ENCODE data around the gene ZRANB1. TPM values are rescaled to one million over a fixed set of nuclear protein-coding genes. Genes with fewer than 3 reads are reported as not detected.

Gene ZRANB1
- polyA plus RNA-seq, 1 of the 3 experiments (the other 2 are of a cell fraction), result 6.2 TPM

GRCh38 chr10:124998624-124999291 is 56.8 kb downstream of the ZRANB1 start:
- no peaks in the 10 kb centered on the region for H3K9me3 ChIP-seq
- no peak for DNase-seq
- peaks cover 0 to 55% of the 10 kb centered on the region in 2 experiments; a peak in 1 of 4 replicates for H3K4me1 ChIP-seq (ENCODE audit: control insufficient read depth in 1 of 2, insufficient read depth in 2 of 2, low read depth in 1 of 2, low read length in 1 of 2)
- no peaks in the 10 kb centered on the region for H3K9me2 ChIP-seq
- no peaks in the 10 kb centered on the region for H3K27me3 ChIP-seq (ENCODE audit: insufficient read depth)
- H3K4me3 ChIP-seq (ENCODE audit: low read depth in 2 of 2, low read length in 1 of 2), result no peak overlapping the region
- WGBS (ENCODE audit: low lambda C conversion rate), result 97% methylated on average over 10 of the region's 16 CpGs
- H3K9ac ChIP-seq, result no peak overlapping the region
- H2AFZ ChIP-seq (ENCODE audit: low read depth), result no peak overlapping the region
- H3K27ac ChIP-seq (ENCODE audit: low read depth in 2 of 2, low read length in 1 of 2), result peak overlapping the region in 1 of 2 experiments; percentile 50; a peak in 1 of 4 replicates
- CTCF ChIA-PET, result interaction anchor here (0.6 to 4.8 kb wide), 6 partner anchors 23 to 63 kb away, joined by 3 to 30 read pairs (median 3); no protein-coding TSS in a partner anchor
- peaks cover 10% of the 10 kb centered on the region; the same call in 1 of the 2 replicates for H4K20me1 ChIP-seq (ENCODE audit: insufficient read depth)
- peaks cover 12 to 84% of the 10 kb centered on the region in 2 experiments for H3K36me3 ChIP-seq (replicated peaks in 1 of 2; ENCODE audit: control insufficient read depth in 1 of 2, insufficient read depth in 2 of 2, low read length in 1 of 2)
- H3K79me2 ChIP-seq (ENCODE audit: insufficient read depth), result peaks cover 4% of the 10 kb centered on the region; the same call in 1 of the 2 replicates
- TF ChIP-seq MAX (IDR thresholded peaks at IDR 0.05; ENCODE audit: low read depth) (no peak), MEF2A (IDR thresholded peaks at IDR 0.05; ENCODE audit: borderline replicate concordance, low read depth) (no peak), TEAD4 (IDR thresholded peaks at IDR 0.05; ENCODE audit: borderline replicate concordance, insufficient read depth) (no peak), GATA2 (CRISPR knock-in tag; IDR thresholded peaks at IDR 0.05) (no peak), ZBTB33 (IDR thresholded peaks at IDR 0.05; ENCODE audit: borderline replicate concordance, low read depth) (no peak), USF1 (IDR thresholded peaks at IDR 0.05; ENCODE audit: borderline replicate concordance, low read depth) (no peak), IRF3 (IDR thresholded peaks at IDR 0.05; ENCODE audit: low read depth, low read length) (no peak), FOXM1 (IDR thresholded peaks at IDR 0.05; ENCODE audit: low read depth) (no peak), JUND (IDR thresholded peaks at IDR 0.05) (no peak), PBX3 (IDR thresholded peaks at IDR 0.05) (no peak), FOXJ3 (CRISPR knock-in tag; IDR thresholded peaks at IDR 0.05) (no peak), RFX5 (IDR thresholded peaks at IDR 0.05; ENCODE audit: low read length) (no peak), SIN3A (IDR thresholded peaks at IDR 0.05; ENCODE audit: borderline replicate concordance, low read depth, low read length) (no peak), FOSL2 (IDR thresholded peaks at IDR 0.05; ENCODE audit: borderline replicate concordance, low read depth) (no peak)
- POLR2A ChIA-PET, result interaction anchor here (1.6 kb wide), 1 partner anchor 162 kb away, joined by 3 read pairs; the partner anchor contains the start of gene CTBP2
- peaks cover 4% of the 10 kb centered on the region for H3F3A ChIP-seq (replicated peaks; ENCODE audit: insufficient read depth)
- no peak overlapping the region for H3K4me2 ChIP-seq

Data from SK-N-SH (cell line).